ENCODE measurements around the gene CDK18.

GRCh38 chr1:205565799-205566198, 61.3 kb downstream of the CDK18 start:
- TF ChIP-seq CTCF (IDR thresholded peaks at IDR 0.05; ENCODE audit: insufficient read depth, low read depth, low read length) (no peak), EZH2 (IDR thresholded peaks at IDR 0.05; ENCODE audit: insufficient read depth, low read length) (no peak)

All from astrocyte (in vitro differentiated cells and primary cell).